Panc1 (cell line): Measurements from ENCODE around the gene PRR5.

Experiments used
- REST ChIP-seq, 2 experiments: IDR thresholded peaks; 2 replicates each; pipeline ENCODE4 v1.6.1; 2011 to 2012; ENCODE audit warnings: low read depth in 2 of 2, control low read depth in 1 of 2, low read length in 1 of 2, mild to moderate bottlenecking in 1 of 2, moderate library complexity in 1 of 2; ENCODE audit not compliant: insufficient read depth in 1 of 2
- TF ChIP-seq, protein P1 (sequence below): fragments of 450-650 bp; IDR thresholded peaks from 2 replicates; pipeline ENCODE4 v1.5.1; 2017; ENCODE audit warnings: mild to moderate bottlenecking

DNA sequence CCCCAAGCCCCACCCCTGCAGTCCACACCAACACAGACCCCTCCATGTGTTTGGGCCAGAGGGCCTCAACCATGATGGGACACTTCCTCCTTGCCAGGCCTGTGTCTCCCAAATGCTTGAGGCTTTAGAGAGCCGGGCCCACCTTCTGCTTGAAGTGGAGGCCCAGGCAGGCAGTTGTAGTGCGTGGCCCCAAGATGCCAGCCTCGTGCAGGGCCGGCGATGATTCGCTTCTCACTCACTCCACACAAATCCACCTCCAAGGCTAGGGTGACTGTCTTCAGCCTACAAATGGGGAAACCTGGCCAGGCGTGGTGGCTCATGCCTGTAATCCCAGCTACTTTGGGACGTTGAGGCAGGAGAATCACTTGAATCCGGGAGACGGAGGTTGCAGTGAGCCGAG, 5.7 kb downstream of the PRR5 start:
- TF ChIP-seq, protein P1, sequence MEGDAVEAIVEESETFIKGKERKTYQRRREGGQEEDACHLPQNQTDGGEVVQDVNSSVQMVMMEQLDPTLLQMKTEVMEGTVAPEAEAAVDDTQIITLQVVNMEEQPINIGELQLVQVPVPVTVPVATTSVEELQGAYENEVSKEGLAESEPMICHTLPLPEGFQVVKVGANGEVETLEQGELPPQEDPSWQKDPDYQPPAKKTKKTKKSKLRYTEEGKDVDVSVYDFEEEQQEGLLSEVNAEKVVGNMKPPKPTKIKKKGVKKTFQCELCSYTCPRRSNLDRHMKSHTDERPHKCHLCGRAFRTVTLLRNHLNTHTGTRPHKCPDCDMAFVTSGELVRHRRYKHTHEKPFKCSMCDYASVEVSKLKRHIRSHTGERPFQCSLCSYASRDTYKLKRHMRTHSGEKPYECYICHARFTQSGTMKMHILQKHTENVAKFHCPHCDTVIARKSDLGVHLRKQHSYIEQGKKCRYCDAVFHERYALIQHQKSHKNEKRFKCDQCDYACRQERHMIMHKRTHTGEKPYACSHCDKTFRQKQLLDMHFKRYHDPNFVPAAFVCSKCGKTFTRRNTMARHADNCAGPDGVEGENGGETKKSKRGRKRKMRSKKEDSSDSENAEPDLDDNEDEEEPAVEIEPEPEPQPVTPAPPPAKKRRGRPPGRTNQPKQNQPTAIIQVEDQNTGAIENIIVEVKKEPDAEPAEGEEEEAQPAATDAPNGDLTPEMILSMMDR = no peak
- no peak for TF ChIP-seq REST (IDR thresholded peaks at IDR 0.05; ENCODE audit: insufficient read depth in 1 of 2, low read depth in 2 of 2, low read length in 1 of 2)
